Measurements from ENCODE around the gene BCL11B. TPM values are rescaled to one million over a fixed set of nuclear protein-coding genes. Genes with fewer than 3 reads are reported as not detected.
A peak's percentile ranks its signal among the peaks of the same experiment; 100 is the strongest.

Gene BCL11B
- total and polyA plus RNA-seq, 2 of the 8 experiments (the other 6 are each of a cell fraction or from before 2014, with no cell fraction given) = 0.63 to 5.9 TPM

DNA sequence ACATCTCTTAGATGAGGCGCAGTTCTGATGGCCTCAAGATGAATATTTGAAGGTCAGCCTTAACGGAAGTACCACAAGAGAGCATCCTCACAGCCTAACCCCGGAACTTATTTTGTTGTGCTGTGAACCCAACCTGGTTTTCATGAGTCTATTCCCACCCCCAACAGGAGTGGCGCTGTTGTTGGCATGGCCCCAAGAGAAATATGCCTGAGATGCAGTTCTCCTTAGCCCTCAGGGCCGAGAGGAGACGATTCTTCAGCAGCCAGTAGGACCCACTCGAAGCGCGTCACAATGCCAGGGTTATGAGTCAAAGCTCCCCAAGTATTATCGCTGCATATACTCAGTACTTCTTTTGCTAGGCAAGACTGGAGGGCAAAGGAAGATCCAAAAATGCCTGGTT is 24.5 kb upstream of the BCL11B start:
- H4K8ac ChIP-seq (ENCODE audit: extremely low read depth, insufficient read depth, low read length) = no peak overlapping the region; the same call in 1 of the 2 replicates
- no peak for FAIRE-seq
- no peak overlapping the region for H2BK5ac ChIP-seq (ENCODE audit: low read depth, low read length)
- peak in 1 of 2 experiments; percentile 49 for DNase-seq (ENCODE audit: low read depth in 1 of 2, low spot score in 2 of 2)
- H3K56ac ChIP-seq (replicated peaks; ENCODE audit: insufficient read length, low read depth, low read length) = no peak overlapping the region
- H3K27me3 ChIP-seq (replicated peaks in 1 of 4; ENCODE audit: control insufficient read depth in 3 of 4, extremely low read depth in 1 of 4, insufficient read depth in 3 of 4, low read length in 3 of 4) = no peaks in the 10 kb centered on the region
- H3K9ac ChIP-seq (replicated peaks in 1 of 4; ENCODE audit: extremely low read depth in 1 of 4, low read depth in 3 of 4, low read length in 3 of 4) = no peak overlapping the region
- H2BK20ac ChIP-seq (ENCODE audit: low read length) = no peak overlapping the region
- no peak overlapping the region for H2AK5ac ChIP-seq (ENCODE audit: low read depth, low read length)
- H4K91ac ChIP-seq (replicated peaks; ENCODE audit: insufficient read length, low read length) = no peak overlapping the region
- H2AFZ ChIP-seq (ENCODE audit: low read length) = no peak overlapping the region
- peaks cover 0 to 7% (median 1%) of the 10 kb centered on the region in 4 experiments; a peak in 3 of 7 replicates for H3K4me1 ChIP-seq (replicated peaks in 1 of 4; ENCODE audit: control insufficient read depth in 3 of 4, insufficient read depth in 4 of 4, low read length in 3 of 4)
- no peak overlapping the region for H2BK120ac ChIP-seq (replicated peaks; ENCODE audit: low read depth, low read length)
- H3K14ac ChIP-seq (ENCODE audit: insufficient read length) = no peak overlapping the region
- H3K9me3 ChIP-seq (ENCODE audit: insufficient read depth in 2 of 2, low read depth in 1 of 2, low read length in 1 of 2) = peaks cover 0 to under 1% of the 10 kb centered on the region in 2 experiments; a peak in 2 of 4 replicates
- 82% methylated on average over 10 of the region's 10 CpGs; no CpG with 5 or more reads in 1 of the 2 experiments for WGBS, 2 experiments (ENCODE audit: extremely low coverage in 1 of 2, insufficient coverage in 1 of 2, insufficient read length in 1 of 2, insufficient replicate concordance in 2 of 2, low coverage in 1 of 2, low lambda C conversion rate in 2 of 2, missing lambda C conversion rate in 1 of 2)
- CTCF ChIA-PET (ENCODE audit: partially characterized antibody) = interaction anchor here (1.0 to 1.9 kb wide), 6 partner anchors 10 to 86 kb away, joined by 3 to 10 read pairs (median 4); no protein-coding TSS in a partner anchor
- H3K23ac ChIP-seq (ENCODE audit: insufficient read length) = no peak overlapping the region
- H2BK12ac ChIP-seq (ENCODE audit: low read depth, low read length) = no peak overlapping the region
- no peak overlapping the region for H3K4me3 ChIP-seq (ENCODE audit: extremely low read depth in 1 of 4, insufficient read depth in 2 of 4, low read depth in 3 of 4, low read length in 4 of 4)
- H3K79me1 ChIP-seq (ENCODE audit: low read depth, low read length) = no peaks in the 10 kb centered on the region
- no peak overlapping the region for H3K4ac ChIP-seq (replicated peaks; ENCODE audit: insufficient read length, low read depth, low read length)
- H3K27ac ChIP-seq (ENCODE audit: low read depth, low read length) = no peak overlapping the region
- H2BK15ac ChIP-seq (ENCODE audit: low read length) = no peak overlapping the region
- H4K20me1 ChIP-seq (replicated peaks in 1 of 2; ENCODE audit: control insufficient read depth in 1 of 2, insufficient read depth in 2 of 2, low read length in 2 of 2) = no peaks in the 10 kb centered on the region
- no peak overlapping the region for H4K5ac ChIP-seq (ENCODE audit: insufficient read length, low read depth, low read length)
- POLR2A ChIA-PET (ENCODE audit: partially characterized antibody) = no interaction called here
- H3K79me2 ChIP-seq (ENCODE audit: control insufficient read depth in 1 of 2, insufficient read depth in 2 of 2, low read length in 2 of 2) = no peaks in the 10 kb centered on the region
- no peak overlapping the region for H3K18ac ChIP-seq (ENCODE audit: extremely low read depth, low read length)
- no peak overlapping the region for H3K4me2 ChIP-seq (ENCODE audit: insufficient read depth in 1 of 2, low read depth in 2 of 2, low read length in 2 of 2)
- TF ChIP-seq, protein P1, sequence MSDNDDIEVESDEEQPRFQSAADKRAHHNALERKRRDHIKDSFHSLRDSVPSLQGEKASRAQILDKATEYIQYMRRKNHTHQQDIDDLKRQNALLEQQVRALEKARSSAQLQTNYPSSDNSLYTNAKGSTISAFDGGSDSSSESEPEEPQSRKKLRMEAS (IDR thresholded peaks at IDR 0.05) = no peak
- no peak for TF ChIP-seq POU5F1 (IDR thresholded peaks at IDR 0.05; ENCODE audit: low read depth, low read length)
- peak in 1 of 2 experiments; percentile 15; a peak in 1 of 4 replicates for TF ChIP-seq RAD21 (IDR thresholded peaks at IDR 0.05 in 1 of 2, conservative IDR thresholded peaks at IDR 0.05 in 1 of 2; ENCODE audit: low read depth in 2 of 2, low read length in 2 of 2)
- TF ChIP-seq, protein P2, sequence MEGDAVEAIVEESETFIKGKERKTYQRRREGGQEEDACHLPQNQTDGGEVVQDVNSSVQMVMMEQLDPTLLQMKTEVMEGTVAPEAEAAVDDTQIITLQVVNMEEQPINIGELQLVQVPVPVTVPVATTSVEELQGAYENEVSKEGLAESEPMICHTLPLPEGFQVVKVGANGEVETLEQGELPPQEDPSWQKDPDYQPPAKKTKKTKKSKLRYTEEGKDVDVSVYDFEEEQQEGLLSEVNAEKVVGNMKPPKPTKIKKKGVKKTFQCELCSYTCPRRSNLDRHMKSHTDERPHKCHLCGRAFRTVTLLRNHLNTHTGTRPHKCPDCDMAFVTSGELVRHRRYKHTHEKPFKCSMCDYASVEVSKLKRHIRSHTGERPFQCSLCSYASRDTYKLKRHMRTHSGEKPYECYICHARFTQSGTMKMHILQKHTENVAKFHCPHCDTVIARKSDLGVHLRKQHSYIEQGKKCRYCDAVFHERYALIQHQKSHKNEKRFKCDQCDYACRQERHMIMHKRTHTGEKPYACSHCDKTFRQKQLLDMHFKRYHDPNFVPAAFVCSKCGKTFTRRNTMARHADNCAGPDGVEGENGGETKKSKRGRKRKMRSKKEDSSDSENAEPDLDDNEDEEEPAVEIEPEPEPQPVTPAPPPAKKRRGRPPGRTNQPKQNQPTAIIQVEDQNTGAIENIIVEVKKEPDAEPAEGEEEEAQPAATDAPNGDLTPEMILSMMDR (IDR thresholded peaks at IDR 0.05; ENCODE audit: control extremely low read depth in 1 of 3, insufficient read depth in 1 of 3, low read depth in 1 of 3, low read length in 3 of 3) = peak; percentile 29 to 57 (median 42)
- H3K23me2 ChIP-seq (ENCODE audit: low read depth, low read length) = no peaks in the 10 kb centered on the region
- H3K36me3 ChIP-seq (ENCODE audit: control insufficient read depth in 2 of 4, insufficient read depth in 4 of 4, low read length in 3 of 4) = peaks cover 0 to 1% (median 0%) of the 10 kb centered on the region in 4 experiments; a peak in 1 of 8 replicates

All from H1 (cell line).